Gastroesophageal sphincter (tissue), 2 donors: ENCODE results near the gene TSACC.

Experiments used
- EP300 ChIP-seq: sonication (generic); formaldehyde crosslinking; IDR thresholded peaks from one replicate; pipeline ENCODE4 v1.6.1; 2017; ENCODE audit warnings: antibody characterized with exemption, mild to moderate bottlenecking
- POLR2A ChIP-seq, 2 donors: fragments of 450-650 bp; IDR thresholded peaks; one replicate each; pipeline ENCODE4 v1.6.1; 2017; ENCODE audit warnings: antibody characterized with exemption in 2 of 2, mild to moderate bottlenecking in 2 of 2, moderate library complexity in 1 of 2

DNA sequence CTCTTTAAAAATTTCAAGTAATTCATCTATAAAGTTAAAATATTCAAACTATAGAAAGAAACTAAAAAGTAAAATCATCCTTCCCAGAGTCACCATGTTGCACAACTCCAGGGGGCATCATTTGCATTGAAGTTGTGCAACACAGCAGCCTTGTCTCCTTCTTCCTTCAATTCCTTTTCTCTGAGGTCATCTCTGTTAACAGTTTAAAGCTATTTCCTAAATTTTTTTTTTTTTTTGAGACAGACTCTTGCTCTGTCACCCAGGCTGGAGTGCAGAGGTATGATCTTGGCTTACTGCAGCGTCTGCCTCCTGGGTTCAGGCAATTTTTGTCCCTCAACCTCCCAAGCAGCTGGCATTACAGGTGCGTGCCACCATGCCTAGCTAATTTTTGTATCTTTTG, 37.8 kb downstream of the TSACC start:
- TF ChIP-seq POLR2A (IDR thresholded peaks at IDR 0.05) = no peak
- TF ChIP-seq EP300 = no peak
